HG03565 (cell line): ENCODE measurements around the gene KRT3.

Experiments
- ATAC-seq: cut with Tn5 transposase; IDR thresholded peaks from one replicate; pipeline ENCODE4 v1.9.1; 2021; ENCODE audit warnings: mild to moderate bottlenecking, moderate library complexity; ENCODE audit not compliant: unreplicated experiment

Gene KRT3

DNA sequence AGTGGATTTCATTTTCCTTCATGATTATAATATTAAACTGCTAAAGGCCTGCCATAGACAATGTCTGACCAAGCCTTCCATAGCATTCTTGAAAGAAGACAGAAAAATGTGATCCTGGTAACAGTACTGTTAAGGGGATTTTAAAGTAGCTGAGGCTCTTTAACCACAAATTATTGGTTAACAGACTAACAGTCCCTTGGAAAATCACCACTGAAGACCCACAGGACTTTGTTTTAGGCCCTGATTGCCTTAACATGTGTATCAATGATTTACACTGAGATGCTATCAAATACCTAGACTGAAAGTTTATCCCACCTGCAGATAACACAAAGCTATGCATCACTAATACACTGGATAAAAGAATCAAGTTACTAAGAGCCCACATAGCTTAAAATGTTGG, 32.2 kb upstream of the KRT3 start:
- no peak for ATAC-seq

DNA sequence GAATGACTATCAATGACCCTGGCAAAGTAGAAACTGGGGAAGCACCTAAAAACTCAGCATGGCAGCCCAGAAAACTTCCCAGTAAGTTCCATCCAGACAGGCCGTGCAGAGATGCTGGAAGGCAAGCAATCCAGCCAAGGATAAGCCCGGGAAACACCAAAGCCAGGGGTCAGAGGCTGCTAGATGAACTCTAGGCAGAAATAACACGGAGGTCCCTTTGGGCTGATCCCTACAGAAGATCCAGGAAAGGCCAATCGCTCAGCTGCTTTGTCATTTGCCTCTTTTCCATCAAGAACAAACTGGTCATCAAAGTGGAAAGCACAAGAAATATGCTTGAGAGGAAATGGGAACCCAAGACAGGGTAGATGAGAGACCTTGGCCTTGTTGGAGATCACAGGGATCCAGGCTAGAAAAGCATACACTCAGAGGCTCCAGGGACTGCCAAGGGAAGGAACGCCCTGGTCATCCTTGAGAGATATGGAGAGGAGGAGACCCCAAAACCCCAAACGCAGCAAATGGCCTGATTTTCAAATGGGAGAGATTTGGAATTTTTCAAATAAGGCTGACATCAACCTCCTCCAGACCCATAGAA, 31.7 kb upstream of the KRT3 start:
- ATAC-seq, result no peak

DNA sequence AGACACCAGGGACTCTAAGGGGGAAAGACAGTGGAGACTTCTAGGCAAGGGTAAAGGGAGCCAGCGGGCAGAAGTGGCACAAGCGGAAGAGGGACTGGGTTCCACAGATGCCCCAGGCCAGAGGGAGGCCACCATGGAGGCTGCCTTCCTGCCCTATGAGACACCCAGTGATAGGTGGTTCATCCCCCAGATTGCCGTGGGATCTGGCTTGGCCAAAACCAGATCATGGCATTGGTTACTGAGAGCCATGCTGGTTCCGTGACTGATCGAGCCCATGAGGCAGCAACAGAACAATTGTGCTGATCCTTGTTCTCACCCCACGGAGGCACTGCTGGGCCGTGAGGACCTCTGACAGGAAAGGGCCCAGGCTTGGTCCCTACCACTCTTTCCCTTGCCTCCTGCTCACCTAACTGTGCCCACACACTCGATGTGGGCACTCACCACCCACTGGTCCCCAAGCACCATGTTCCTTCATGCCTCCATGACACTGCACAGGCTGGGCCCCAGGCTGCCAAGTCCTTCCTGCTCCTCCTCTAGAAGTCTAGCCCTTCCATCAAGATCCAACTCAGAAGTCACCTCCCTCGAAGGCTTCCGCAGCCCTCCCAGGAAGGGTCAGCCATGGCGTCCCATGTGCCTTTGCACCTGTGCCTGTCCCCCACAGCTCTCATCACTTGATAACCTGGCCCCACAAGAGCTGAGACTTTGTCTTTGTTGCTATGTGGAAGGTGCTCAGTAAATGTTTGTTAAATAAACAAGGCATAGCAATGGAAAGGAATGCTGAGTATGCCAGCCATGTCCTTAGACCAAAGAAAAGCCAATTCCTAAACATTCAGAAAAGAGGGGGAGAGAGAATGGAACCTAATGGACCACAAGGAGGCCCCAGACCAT, 30.9 kb upstream of the KRT3 start:
- ATAC-seq, result no peak

DNA sequence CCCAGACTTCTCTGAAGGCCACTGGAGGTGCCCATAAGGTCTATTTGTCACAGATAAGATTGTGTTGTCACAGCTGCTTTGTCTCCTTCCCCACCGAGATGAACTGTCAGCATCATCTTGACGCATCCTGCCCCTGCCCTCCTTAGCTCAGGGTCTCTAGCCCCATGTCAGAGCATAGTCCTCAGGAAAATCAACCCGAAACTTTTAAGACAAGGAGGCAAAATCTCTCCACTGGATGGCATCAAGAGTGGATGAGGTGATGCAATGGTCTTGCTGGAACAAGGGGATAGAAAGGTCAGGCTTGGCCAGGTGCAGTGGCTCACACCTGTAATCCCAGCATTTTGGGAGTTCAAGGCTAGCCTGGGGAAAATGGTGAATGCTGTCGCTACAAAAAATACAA, 30.0 kb upstream of the KRT3 start:
- no peak for ATAC-seq

DNA sequence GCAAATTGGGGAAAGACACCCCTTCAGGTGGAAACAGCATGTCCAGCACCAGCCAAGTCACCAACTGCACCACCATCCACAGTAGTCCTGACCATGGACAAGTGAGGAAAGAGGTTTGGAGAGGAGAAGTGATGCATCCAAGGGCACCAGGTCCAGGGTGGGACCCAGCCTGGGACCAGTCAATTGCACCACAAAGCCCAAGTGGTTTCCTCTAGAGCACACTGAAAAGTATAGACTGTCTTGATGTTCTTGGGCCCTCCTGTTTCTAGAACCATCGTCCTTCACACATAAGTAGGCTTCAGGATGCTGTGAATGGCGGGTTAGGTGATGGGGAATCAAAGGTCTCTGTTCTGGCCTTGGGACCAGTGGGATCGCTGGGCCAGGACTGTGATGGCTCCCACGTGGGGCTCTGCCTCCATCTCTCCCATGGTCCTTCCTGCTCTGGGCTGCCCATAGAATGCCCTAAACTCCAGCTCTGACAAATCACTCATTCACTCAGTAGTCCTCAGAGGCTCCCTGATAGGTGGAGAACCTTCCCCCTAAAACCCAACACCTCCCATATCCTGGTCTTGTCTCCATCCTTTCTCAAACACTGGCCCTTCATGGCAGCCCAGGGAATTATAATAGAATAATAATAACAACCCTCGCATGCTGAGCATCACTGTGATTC, 29.0 kb upstream of the KRT3 start:
- ATAC-seq, result no peak

DNA sequence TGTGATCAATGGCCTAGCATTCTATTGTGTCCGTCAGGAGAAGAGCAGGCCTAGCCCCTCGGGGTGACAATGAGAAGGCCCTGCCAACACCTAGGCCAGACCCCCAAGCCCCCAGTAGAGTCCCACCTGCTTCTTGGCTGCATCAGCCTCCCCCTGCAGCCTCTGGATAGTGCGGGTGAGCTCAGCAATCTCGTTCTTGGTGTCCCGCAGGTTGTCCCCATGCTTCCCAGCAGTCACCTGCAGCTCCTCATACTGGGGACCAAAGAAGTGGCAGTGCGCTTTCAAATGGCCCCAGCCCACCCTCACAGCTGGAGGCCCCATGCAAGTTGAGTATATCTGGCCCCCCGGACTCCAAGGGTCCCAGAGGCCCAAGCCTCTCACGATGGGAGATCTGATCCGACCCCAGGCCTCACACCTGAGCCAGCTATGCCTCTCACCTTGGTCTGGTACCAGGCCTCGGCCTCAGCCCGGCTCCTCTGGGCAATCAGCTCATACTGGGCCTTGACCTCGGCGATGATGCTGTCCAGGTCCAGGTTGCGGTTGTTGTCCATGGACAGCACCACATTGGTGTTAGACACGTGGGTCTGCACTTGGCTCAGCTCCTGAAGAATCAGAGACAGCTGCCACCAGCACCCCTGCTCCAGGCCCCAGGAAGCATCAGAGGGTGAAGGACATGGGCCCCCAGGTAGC, 28.0 kb upstream of the KRT3 start:
- ATAC-seq, result no peak

DNA sequence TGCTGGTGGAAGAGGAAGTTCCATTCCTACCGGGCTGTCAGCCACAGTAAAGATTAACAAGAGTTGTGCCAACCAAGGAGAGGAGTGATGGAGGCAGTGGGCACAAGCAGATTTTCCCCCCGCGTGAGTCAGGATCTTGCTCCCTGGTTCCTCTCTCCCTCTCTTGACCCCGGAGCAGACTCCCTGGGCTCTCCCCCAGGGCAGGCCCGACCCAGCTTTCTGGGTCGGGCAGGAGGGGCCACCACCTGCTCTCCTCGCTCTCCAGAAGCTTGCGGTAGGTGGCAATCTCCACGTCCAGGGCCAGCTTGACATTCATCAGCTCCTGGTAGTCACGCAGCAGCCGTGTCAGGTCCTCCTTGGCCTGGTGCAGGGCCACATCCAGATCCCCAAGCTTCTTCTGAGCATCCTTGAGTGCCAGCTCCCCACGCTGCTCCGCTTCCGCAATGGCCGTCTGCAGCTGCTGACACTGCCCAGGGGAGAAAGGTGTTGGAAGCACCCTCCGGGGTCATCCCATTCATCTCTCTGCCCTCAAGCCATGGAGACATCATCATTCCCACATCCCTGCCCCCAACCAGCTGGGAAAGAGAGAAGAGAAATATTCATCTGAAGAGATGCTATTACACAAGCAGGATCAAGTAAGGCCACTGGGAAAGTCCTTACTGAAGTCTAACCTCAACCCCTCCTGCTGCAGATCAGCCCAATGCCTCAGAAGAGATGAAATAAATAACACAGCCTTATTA, 27.0 kb upstream of the KRT3 start:
- no peak for ATAC-seq

DNA sequence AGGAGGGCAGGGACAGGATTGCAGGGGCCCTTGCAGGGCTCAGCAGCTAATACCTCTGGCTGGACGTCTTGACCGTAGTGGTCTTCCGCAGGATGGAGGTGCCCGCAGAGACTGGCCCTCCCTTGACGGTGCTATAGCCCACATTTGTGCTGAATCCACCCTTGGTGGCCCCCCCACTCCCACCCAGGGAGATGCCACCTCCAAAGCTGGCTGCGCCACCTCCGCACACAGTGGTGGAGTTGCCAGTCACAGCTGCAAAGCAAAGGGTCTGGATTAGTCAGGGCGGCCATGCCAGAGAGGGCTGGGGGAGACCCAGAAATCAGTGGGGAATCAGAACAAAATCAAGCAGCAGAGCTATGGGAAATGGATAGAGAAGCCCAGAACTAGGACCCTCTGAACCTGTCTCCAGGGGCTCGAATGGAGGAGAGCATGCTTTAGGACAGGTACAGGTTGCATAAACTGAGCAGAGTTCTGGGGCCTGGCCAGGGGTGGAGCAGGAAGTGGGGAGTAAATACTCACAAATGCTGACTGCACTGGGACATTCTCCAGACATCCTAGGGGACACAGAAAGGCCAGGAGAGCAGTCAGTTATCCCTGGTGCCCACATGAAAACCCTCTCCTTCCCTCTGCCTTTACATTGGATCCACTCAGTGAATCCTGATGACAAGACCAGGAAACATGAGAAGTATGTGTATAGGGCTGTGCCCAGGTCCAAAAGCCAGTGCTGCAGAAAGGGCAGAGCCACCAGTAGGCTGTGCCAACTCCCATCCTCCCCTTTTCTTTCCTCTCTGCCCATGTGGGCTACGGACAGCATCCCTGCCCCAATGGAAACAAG, 26.1 kb upstream of the KRT3 start:
- no peak for ATAC-seq

DNA sequence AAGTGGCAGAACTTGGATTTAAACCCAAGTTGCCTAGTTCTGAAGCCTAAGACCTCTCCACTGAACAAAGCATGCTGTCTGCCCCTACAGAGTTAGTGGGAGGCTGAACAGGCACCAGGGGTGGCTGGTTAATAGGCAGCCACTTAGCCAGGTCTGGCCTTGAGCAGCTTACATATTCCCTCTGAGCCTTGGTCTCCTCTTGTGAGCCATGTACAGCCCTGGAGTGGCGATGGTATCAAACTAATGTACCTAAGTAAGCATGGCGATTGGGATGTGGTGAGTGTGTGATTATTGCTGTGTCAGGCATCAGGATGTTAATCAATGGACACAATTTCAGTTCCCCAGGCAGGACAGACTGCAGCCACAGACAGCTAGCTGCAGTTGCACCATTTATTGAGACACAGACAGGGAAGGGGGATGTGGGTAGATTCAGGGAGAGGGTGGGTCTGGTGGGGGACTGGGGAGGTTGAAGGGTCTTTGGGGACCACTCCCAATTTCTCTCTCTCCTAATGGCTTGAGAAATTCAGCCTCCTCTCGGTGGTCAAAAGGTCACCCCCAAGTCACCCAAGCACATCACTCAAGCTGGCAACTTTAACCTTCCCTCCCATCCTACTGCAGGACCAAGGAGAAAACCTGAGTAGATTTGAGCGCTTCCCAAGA, 25.3 kb upstream of the KRT3 start:
- ATAC-seq, result no peak

DNA sequence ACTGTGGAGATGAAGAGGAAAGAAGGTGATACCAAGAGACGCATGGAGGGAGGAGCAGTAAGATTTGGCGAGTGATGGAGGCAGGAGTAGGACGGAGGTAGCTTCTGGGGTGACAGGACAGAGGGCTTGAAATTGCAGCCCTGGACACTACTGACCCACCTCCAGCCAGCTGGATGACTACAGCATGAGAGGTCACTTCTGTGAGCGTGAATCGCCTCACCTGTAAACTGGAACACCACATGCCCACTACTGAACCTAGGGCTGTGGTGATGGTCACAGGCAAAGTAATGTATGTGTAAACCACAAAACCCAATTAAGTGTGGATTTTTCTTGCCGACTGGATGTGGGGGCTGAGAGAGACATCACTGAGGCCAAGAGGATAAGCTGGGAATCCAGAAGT, 24.6 kb upstream of the KRT3 start:
- no peak for ATAC-seq

DNA sequence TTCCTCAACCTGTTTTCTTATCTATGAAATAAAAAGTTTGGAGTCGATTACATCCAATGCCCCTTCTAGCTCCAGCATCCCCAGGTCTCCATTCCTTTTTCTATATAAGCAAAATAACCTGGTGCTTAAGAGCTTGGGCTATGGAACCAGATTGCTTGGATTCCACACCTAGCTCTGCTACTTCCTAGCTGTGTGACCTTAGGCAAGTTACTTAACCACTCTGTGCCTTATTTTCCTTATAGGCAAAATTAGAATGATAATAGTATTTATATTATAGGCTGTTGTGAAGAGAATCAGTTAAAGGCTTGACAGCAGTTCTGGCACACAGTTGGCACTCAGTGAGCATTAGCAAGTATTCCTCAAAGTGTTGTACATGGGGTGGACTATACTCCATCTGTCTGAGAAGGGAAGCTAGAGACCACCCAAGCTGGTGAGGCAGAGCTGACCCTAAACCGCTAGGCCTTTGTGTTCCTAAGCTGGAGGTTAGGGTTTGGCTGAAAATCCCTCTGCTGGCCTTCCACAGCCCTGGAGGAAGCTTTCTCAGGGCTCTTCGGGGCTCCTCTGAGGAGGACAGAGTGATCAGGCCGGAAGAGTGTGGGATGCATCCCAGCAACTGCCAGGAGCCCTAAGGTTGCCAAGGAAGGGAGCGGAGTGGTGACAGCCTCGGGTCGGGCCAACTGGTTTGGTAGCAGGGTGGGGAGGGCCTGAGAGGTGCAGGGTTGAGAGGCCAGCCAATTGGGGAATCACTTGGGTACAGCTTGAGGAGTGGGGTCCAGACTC, 24.0 kb upstream of the KRT3 start:
- no peak for ATAC-seq

DNA sequence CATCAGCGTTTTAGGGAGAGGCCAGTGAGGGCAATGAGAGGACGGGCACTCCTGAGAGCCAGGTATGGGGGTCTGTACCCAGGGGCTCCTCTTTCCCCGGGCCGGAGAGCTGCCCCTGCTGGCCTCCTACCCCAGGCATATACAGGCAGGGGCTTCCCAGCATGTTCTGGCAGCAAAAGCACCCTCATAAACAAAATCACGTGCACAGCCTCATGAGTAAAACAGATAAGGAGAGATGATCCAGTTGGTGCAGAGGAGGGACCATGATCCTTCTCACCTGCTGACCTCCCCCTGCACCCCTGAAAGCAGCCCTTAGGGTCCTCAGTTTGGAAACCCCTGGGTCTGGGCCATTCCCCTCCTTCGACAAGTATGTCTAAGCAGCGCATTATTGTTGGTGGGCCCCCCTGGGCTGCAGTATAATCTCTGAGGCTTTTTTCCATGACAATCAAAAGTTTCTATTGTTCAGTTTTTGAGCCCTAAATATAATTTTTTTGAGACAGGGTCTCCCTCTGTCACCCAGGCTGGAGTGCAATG, 23.0 kb upstream of the KRT3 start:
- no peak for ATAC-seq

DNA sequence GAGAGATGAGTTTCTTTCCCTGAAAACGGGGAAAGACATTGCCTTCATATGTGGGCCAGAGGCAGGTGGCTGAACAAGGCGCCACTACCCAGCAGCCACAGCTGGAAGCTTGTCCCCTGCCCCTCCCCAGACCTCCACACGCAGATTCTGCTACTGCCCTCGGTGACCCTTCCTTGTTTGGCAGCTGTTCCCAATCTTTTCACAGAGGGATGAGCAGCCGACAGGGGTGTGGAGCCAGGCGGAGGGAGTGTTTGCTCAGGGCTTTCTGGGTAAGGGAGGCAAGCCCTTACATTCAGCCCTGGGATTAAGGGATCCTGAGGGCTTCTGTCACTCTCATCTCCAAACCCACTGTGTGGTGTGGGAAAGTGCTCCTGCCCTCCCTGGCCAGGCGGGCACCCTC, 22.5 kb upstream of the KRT3 start:
- ATAC-seq, result no peak

DNA sequence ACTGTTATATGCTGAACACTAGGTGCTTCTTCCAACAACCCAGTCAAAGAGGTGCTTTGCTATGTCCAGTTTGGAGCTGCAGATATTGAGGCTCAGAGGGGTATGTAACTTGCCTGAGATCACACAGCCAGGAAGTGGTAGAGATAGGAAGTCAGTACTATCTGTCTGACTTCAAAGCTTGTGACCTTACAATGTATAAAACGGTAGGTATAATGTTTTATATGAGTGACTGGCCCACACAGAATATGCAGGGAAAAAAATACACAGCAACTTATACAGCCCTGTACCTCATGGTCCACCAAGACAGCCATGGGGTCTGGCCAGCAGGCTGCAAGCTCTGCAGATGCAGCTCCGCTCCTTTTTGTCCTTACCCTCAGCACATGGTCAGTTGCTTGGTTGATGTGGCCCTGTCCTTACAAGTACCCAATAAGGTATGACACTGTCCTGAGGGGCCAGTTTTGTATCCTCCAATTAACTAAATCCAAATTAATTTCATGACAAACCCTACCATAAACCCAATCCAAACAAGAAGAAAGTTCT, 21.9 kb upstream of the KRT3 start:
- ATAC-seq, result no peak

DNA sequence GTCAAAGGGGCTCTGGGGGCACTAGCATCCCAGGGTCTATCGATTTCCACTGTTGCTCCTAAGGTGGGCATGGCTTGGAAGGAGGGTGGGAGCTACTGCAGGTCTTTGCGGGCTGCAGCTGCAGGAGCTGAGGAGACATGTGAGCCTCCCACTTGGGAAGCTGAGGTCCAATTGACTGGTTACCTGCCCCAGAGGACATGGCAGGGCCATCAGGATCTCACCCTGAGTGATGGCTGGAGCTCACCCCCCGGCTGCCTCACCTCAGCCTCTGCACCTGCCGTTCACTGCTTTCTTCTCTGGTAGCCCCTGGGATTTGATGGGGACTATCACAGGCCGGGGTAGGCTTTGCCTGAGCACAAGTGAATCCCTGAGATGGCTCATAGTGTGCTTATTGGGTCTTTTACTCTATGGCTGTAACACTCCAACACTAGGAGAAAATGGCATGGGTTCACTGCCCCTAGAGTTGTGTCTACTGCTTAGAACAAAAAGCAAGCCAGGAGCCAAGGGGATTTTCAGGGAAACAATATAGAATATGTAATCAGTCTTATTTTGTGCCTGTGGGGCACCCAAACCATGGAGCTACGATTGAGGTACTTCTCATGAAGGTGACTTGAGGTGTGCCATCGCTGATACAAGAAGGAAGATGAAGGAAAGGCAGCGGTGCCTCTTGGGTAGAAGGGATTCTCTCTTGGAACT, 21.2 kb upstream of the KRT3 start:
- no peak for ATAC-seq

DNA sequence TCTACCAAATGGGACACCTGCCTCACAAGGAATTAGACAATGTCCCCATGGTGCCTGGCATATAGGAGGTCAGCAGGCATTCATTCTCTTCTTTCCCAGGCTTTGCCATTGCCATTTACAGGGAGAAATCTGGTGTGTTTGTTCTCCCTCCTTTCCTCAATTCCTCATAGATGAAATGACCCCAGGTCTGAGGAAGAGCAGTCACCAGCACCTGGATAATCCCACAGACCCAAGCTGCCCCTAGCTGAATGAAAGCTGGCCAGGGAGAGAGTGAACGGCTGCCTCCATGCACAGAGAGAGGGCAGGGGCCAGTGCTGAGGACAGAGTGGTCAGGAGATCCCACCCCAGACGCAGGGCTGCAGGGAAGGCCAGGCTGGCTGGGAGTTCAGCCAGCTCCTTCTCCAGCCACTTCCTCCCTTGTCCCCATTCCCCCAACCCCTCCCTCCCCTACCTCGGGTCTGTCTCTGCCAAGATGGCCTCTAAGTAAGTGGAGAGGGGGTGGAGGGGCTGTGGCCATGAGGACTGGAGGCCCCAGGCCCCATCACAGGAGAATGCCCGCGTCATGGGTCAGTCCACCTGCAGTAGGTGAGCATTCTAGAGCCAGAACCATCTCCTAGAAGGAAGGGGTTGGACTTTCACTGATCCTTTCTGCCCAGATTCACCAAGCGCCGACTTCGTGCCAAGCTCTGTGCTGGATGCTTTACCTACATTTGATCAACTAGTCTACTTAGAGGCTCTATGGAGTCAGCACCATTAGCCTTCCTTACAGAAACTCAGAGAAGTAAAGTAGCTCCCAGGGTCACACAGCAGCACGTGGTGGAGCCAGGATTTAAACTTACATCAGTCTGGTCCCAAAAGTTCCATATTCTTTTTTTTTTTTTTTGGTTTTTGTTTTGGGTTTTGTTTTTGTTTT, 20.0 kb upstream of the KRT3 start:
- no peak for ATAC-seq
